SU-DHL-6 (cell line): ENCODE measurements around the gene STK38L.

Experiments used
- H2AFZ ChIP-seq: fragments of 200-600 bp; sonication (generic); 2 replicates; pipeline ENCODE4 v1.6.1; 2014; ENCODE audit warnings: low read depth, mild to moderate bottlenecking, moderate library complexity, mixed read lengths, antibody characterized with exemption, low read length; ENCODE audit not compliant: severe bottlenecking
- H3F3A ChIP-seq: fragments of 200-600 bp; shearing (Covaris generic); 2 replicates; pipeline ENCODE4 v1.6.0; 2016; ENCODE audit warnings: antibody characterized with exemption, mild to moderate bottlenecking; ENCODE audit not compliant: insufficient read depth
- H3K27ac ChIP-seq: fragments of 200-600 bp; sonication (generic); 2 replicates; pipeline ENCODE4 v1.5.1; 2016; ENCODE audit warnings: low read depth, mild to moderate bottlenecking, low read length, moderate library complexity, mixed read lengths
- H3K27me3 ChIP-seq: fragments of 200-600 bp; sonication (generic), shearing (Covaris generic); 2 replicates; pipeline ENCODE4 v1.6.0; 2014; ENCODE audit warnings: mild to moderate bottlenecking, low read length
- H3K36me3 ChIP-seq: fragments of 200-600 bp; sonication (generic); 2 replicates; pipeline ENCODE4 v1.6.1; 2014; ENCODE audit warnings: mild to moderate bottlenecking, low read length, mixed read lengths
- H3K4me2 ChIP-seq: fragments of 300-600, 200-600 bp; shearing (Covaris generic), sonication (generic); 2 replicates; pipeline ENCODE4 v1.6.0; 2014; ENCODE audit warnings: low read length, low read depth, mild to moderate bottlenecking; ENCODE audit not compliant: poor library complexity, severe bottlenecking
- H3K4me3 ChIP-seq: fragments of 200-600 bp; sonication (generic); 2 replicates; pipeline ENCODE4 v1.5.1; 2014; ENCODE audit warnings: antibody characterized with exemption, low read length, mild to moderate bottlenecking, mixed read lengths; ENCODE audit not compliant: insufficient read depth, poor library complexity, severe bottlenecking
- H3K79me2 ChIP-seq: fragments of 200-600 bp; sonication (generic); 2 replicates; pipeline ENCODE4 v1.6.1; 2014; ENCODE audit warnings: mild to moderate bottlenecking, low read length, moderate library complexity; ENCODE audit not compliant: insufficient read depth
- H3K9ac ChIP-seq: fragments of 200-600 bp; sonication (generic); 2 replicates; pipeline ENCODE4 v1.7.0; 2014; ENCODE audit warnings: mild to moderate bottlenecking, low read length
- H3K9me2 ChIP-seq: fragments of 200-600 bp; sonication (generic); replicated peaks from 2 replicates; pipeline ENCODE4 v1.6.1; 2014; ENCODE audit warnings: low read length; ENCODE audit not compliant: insufficient read depth
- H3K9me3 ChIP-seq: fragments of 200-600 bp; sonication (generic); 2 replicates; pipeline ENCODE4 v1.6.1; 2014; ENCODE audit warnings: low read length, mixed read lengths; ENCODE audit not compliant: insufficient read depth
- H4K20me1 ChIP-seq: fragments of 200-600 bp; sonication (generic); 2 replicates; pipeline ENCODE4 v1.6.1; 2014; ENCODE audit warnings: low read depth, mild to moderate bottlenecking, antibody characterized with exemption, low read length, moderate library complexity, mixed read lengths
- EZH2phosphoT487 ChIP-seq: fragments of 200-600 bp; sonication (generic), shearing (Covaris generic); conservative IDR thresholded peaks from 2 replicates; pipeline ENCODE4 v1.6.1; 2018; ENCODE audit warnings: mild to moderate bottlenecking, antibody characterized with exemption, low read length, moderate library complexity, mixed read lengths
- TF ChIP-seq, protein P1 (sequence below): fragments of 200-600 bp; sonication (generic); IDR thresholded peaks from one replicate; pipeline ENCODE4 v1.5.1; 2017; ENCODE audit warnings: antibody characterized with exemption, mild to moderate bottlenecking, low read length, moderate library complexity; ENCODE audit not compliant: insufficient read depth, poor library complexity, severe bottlenecking

STK38L gene

DNA sequence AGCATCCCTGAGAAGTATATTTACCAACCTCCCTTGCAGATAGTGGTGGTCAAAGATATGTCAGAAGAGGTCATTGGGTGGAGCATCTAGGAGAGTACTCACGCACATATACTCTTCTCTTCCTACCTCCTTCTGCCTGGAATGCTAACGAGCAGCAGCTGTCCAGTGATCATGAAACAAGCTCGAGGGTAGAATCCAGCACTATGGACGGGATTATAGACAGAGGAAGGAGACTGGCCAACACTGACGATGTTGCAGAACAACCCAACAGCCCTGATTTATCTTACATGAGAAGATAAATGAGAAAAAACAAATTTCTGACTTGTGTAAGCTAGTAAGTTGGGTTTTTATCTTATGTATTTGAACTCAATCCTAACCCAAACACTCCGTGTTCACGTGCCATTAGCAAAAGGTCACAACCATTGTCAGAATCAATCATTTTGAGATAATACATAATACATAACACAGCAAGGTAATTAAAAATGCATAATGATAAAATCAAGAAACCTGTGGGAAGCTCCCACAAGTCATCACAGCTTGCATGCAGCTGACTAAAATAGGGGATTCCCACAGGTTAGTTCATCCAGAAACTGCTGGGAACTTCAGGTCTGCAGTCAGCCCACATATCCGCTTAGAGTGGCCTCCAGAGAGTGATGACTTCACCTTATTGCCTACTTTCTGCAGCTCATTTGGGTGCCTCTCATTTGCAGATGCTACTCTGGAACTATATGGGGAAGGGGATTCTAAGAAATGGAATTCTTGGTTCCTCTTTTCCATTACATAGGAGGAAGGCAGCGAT lies 36.3 kb upstream of the STK38L start:
- H3K4me2 ChIP-seq = no peak overlapping the region
- no peaks in the 10 kb centered on the region for H3K36me3 ChIP-seq
- no peak for TF ChIP-seq EZH2phosphoT487
- TF ChIP-seq, protein P1, sequence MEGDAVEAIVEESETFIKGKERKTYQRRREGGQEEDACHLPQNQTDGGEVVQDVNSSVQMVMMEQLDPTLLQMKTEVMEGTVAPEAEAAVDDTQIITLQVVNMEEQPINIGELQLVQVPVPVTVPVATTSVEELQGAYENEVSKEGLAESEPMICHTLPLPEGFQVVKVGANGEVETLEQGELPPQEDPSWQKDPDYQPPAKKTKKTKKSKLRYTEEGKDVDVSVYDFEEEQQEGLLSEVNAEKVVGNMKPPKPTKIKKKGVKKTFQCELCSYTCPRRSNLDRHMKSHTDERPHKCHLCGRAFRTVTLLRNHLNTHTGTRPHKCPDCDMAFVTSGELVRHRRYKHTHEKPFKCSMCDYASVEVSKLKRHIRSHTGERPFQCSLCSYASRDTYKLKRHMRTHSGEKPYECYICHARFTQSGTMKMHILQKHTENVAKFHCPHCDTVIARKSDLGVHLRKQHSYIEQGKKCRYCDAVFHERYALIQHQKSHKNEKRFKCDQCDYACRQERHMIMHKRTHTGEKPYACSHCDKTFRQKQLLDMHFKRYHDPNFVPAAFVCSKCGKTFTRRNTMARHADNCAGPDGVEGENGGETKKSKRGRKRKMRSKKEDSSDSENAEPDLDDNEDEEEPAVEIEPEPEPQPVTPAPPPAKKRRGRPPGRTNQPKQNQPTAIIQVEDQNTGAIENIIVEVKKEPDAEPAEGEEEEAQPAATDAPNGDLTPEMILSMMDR = no peak
- no peaks in the 10 kb centered on the region for H3K9me2 ChIP-seq
- H2AFZ ChIP-seq = no peak overlapping the region
- H3K9ac ChIP-seq = no peak overlapping the region
- no peak overlapping the region for H3K27ac ChIP-seq
- H3K4me3 ChIP-seq = no peak overlapping the region
- H3F3A ChIP-seq = no peaks in the 10 kb centered on the region
- no peaks in the 10 kb centered on the region for H3K27me3 ChIP-seq
- no peaks in the 10 kb centered on the region for H3K9me3 ChIP-seq
- no peaks in the 10 kb centered on the region for H4K20me1 ChIP-seq
- H3K79me2 ChIP-seq = no peaks in the 10 kb centered on the region

DNA sequence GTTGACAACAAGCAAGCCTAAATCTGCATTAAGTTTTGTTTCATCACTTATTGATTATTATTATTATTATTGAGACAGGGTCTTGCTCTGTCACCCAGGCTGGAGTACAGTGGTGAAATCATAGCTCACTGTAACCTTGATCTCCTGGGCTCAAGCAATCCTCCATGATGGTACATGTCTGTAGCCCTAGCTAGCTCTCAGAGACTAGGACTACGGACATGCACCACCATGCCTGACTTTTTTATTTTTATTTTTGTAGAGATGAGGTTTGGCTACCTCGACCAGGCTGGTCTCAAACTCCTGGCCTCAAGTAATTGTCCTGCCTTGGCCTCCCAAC lies 35.7 kb upstream of the STK38L start:
- Histone ChIP-seq H4K20me1 (no peaks in the 10 kb centered on the region), H3K27ac (no peak overlapping the region), H3K9ac (no peak overlapping the region), H3K4me3 (no peak overlapping the region), H3K79me2 (no peaks in the 10 kb centered on the region), H2AFZ (no peak overlapping the region), H3K27me3 (no peaks in the 10 kb centered on the region), H3K9me3 (no peaks in the 10 kb centered on the region), H3K9me2 (no peaks in the 10 kb centered on the region), H3K4me2 (no peak overlapping the region), H3F3A (no peaks in the 10 kb centered on the region), H3K36me3 (no peaks in the 10 kb centered on the region)
- TF ChIP-seq EZH2phosphoT487 = no peak
- TF ChIP-seq, protein P1 = no peak

DNA sequence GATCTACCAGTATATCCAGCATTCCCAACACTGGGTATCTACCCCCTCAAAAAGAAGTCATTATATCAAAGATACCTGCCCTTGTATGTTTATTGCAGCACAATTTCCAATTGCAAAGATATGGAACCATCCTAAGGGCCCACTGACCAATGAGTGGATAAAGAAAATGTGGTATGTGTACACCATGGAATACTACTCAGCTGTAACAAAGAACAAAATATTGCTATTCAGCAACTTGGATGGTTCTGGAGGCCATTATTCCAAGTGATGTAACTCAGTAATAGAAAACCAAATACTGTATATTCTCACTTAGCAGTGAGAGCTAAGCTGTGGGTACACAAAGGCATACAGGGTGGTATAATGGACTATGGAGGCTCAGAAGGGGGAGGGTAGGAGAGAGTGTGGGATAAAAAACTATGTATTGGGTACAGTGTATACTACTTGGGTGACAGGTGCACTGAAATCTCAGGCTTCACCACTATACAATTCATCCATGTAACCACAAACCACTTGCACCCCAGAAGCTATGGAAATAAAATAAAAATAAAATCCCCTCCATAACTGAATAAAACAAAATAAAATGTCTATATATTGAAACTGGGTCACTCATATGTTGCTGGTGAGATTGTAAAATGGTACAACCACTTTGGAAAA lies 34.7 kb upstream of the STK38L start:
- H3K9ac ChIP-seq = no peak overlapping the region
- H4K20me1 ChIP-seq = no peaks in the 10 kb centered on the region
- no peaks in the 10 kb centered on the region for H3F3A ChIP-seq
- H3K36me3 ChIP-seq = no peaks in the 10 kb centered on the region
- no peaks in the 10 kb centered on the region for H3K9me2 ChIP-seq
- H2AFZ ChIP-seq = no peak overlapping the region
- H3K79me2 ChIP-seq = no peaks in the 10 kb centered on the region
- no peak overlapping the region for H3K4me2 ChIP-seq
- no peak overlapping the region for H3K4me3 ChIP-seq
- H3K27ac ChIP-seq = no peak overlapping the region
- no peaks in the 10 kb centered on the region for H3K27me3 ChIP-seq
- TF ChIP-seq, protein P1 = no peak
- no peak for TF ChIP-seq EZH2phosphoT487
- H3K9me3 ChIP-seq = no peaks in the 10 kb centered on the region
